ENCODE data around the gene THEM5.
A peak's percentile ranks its signal among the peaks of the same experiment; 100 is the strongest.

THEM5 gene

DNA sequence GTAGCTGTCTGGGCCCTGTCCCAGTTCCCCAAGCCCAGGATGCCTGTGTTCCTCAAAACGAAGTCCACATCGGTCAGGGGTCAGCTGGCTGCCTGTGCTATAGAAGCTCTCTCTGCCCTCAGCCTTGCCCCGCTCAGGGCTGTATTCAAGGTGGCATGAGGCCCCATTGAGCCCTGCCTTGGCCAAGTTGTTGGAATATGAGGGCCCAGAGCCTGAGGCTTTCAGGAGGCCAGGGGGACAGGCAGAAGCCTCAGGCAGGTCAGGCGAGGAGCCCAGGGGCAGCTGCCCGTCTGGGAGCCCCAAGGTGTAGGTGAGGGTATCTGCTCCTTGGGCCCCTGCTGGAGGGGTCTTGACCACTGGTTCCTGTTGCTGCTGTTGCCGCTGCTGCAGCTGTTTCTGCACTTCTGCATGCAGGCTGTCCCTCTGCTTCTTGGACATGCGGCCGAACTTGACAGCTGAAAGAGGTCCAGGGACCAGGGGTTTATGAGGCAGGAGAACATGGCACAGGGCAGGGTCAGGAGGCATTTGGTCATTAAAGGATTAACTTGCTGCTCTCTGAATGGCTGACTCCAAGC, 38.5 kb downstream of the THEM5 start:
- peak overlapping the region; percentile 67 for H2AFZ ChIP-seq (ENCODE audit: low read length)
- no peaks in the 10 kb centered on the region for H3K9me3 ChIP-seq (replicated peaks; ENCODE audit: insufficient read depth, low read length)
- peak overlapping the region; percentile 60 for H3K27ac ChIP-seq (ENCODE audit: low read length)
- H3K4me2 ChIP-seq (ENCODE audit: low read depth, low read length): peak overlapping the region; percentile 68
- no peaks in the 10 kb centered on the region for H3K9me2 ChIP-seq (replicated peaks; ENCODE audit: insufficient read depth, low read length)
- no peak for DNase-seq
- no peaks in the 10 kb centered on the region; the same call in 1 of the 2 replicates for H3F3A ChIP-seq (ENCODE audit: insufficient read depth, low read length)
- peaks cover 41% of the 10 kb centered on the region for H3K4me1 ChIP-seq (ENCODE audit: low read length)
- TF ChIP-seq EZH2phosphoT487 (IDR thresholded peaks at IDR 0.05; ENCODE audit: low read length) (no peak), EZH2 (optimal IDR thresholded peaks at IDR 0.05; ENCODE audit: low read depth, low read length) (no peak)
- TF ChIP-seq, protein P1, sequence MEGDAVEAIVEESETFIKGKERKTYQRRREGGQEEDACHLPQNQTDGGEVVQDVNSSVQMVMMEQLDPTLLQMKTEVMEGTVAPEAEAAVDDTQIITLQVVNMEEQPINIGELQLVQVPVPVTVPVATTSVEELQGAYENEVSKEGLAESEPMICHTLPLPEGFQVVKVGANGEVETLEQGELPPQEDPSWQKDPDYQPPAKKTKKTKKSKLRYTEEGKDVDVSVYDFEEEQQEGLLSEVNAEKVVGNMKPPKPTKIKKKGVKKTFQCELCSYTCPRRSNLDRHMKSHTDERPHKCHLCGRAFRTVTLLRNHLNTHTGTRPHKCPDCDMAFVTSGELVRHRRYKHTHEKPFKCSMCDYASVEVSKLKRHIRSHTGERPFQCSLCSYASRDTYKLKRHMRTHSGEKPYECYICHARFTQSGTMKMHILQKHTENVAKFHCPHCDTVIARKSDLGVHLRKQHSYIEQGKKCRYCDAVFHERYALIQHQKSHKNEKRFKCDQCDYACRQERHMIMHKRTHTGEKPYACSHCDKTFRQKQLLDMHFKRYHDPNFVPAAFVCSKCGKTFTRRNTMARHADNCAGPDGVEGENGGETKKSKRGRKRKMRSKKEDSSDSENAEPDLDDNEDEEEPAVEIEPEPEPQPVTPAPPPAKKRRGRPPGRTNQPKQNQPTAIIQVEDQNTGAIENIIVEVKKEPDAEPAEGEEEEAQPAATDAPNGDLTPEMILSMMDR (IDR thresholded peaks at IDR 0.05; ENCODE audit: low read length): no peak
- H3K9ac ChIP-seq (ENCODE audit: low read length): peak overlapping the region; percentile 57
- H4K20me1 ChIP-seq (ENCODE audit: insufficient read depth, low read length): no peaks in the 10 kb centered on the region
- H3K79me2 ChIP-seq (ENCODE audit: low read length): no peaks in the 10 kb centered on the region
- H3K4me3 ChIP-seq (ENCODE audit: low read length): peak overlapping the region; percentile 7; the same call in 1 of the 2 replicates
- H3K36me3 ChIP-seq (replicated peaks; ENCODE audit: insufficient read depth, low read length): no peaks in the 10 kb centered on the region
- no peaks in the 10 kb centered on the region for H3K27me3 ChIP-seq (replicated peaks; ENCODE audit: insufficient read depth, low read length)

DNA sequence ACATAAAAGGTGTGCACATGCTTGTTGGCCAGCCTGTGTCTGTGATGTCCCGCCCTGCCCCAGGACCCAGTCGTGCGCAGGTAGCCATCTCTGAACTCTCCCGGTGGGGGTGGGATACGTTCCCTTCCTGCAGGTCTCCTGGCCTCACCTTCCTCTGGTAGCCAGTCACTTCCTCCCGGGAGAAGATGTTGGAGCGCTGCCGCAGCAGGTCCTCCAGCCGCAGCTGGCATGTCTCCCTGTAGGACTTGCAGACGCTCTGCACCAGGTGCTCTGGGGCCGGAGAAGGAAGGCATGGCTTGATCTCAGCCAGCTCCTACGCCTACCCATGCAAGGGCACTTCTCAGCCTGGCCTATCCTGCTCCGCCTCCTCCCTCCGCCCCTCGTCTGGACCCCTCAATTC, 39.1 kb downstream of the THEM5 start:
- Histone ChIP-seq H3K4me2 (ENCODE audit: low read depth, low read length) (no peak overlapping the region), H3K27ac (ENCODE audit: low read length) (no peak overlapping the region), H3K9ac (ENCODE audit: low read length) (no peak overlapping the region), H3K9me2 (replicated peaks; ENCODE audit: insufficient read depth, low read length) (no peaks in the 10 kb centered on the region), H3K4me3 (ENCODE audit: low read length) (no peak overlapping the region), H2AFZ (ENCODE audit: low read length) (no peak overlapping the region), H3K9me3 (replicated peaks; ENCODE audit: insufficient read depth, low read length) (no peaks in the 10 kb centered on the region), H3F3A (ENCODE audit: insufficient read depth, low read length) (no peaks in the 10 kb centered on the region; the same call in 1 of the 2 replicates), H3K36me3 (replicated peaks; ENCODE audit: insufficient read depth, low read length) (no peaks in the 10 kb centered on the region), H3K4me1 (ENCODE audit: low read length) (peaks cover 36% of the 10 kb centered on the region), H3K79me2 (ENCODE audit: low read length) (no peaks in the 10 kb centered on the region), H3K27me3 (replicated peaks; ENCODE audit: insufficient read depth, low read length) (no peaks in the 10 kb centered on the region), H4K20me1 (ENCODE audit: insufficient read depth, low read length) (no peaks in the 10 kb centered on the region)
- no peak for TF ChIP-seq EZH2 (optimal IDR thresholded peaks at IDR 0.05; ENCODE audit: low read depth, low read length)
- TF ChIP-seq, protein P1 (IDR thresholded peaks at IDR 0.05; ENCODE audit: low read length): no peak
- TF ChIP-seq EZH2phosphoT487 (IDR thresholded peaks at IDR 0.05; ENCODE audit: low read length): no peak
- no peak for DNase-seq

DNA sequence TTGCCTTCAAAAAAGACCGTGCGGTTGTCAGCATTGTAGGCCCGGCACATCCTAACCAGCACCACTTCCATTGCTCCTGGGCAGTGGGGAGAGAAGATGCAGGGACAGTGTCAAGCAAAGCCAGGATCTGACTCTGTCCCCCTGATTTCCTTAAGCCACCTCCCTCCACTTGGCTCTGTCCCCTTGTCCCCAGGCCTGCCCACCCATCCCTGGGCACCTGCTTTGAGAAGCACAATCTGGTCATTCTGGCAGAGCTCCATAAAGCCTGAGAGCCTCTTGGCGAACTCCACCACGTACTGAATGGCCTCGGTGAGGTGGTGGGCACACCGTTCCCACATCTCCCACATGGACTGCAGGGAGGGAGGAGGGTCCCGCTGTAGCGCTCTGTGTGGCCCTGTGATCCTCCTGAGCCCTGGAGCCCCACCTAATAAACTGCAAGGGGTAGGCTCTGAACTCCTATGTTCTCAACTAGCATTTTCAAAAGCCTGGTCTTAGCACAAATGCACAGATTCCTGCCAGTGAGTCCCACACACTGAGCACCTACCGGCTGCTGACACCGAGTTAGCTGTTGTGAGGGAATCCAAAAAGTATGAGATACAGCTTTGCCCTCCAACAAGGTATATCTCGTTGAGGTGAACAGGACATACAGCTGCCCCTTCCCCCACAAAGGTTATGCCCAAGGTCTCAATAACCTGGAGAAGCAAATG, 40.1 kb downstream of the THEM5 start:
- H2AFZ ChIP-seq (ENCODE audit: low read length): no peak overlapping the region
- peaks cover 36% of the 10 kb centered on the region for H3K4me1 ChIP-seq (ENCODE audit: low read length)
- TF ChIP-seq EZH2 (optimal IDR thresholded peaks at IDR 0.05; ENCODE audit: low read depth, low read length): no peak
- no peak for TF ChIP-seq EZH2phosphoT487 (IDR thresholded peaks at IDR 0.05; ENCODE audit: low read length)
- TF ChIP-seq, protein P1 (IDR thresholded peaks at IDR 0.05; ENCODE audit: low read length): no peak
- no peaks in the 10 kb centered on the region for H3K9me2 ChIP-seq (replicated peaks; ENCODE audit: insufficient read depth, low read length)
- H3K9me3 ChIP-seq (replicated peaks; ENCODE audit: insufficient read depth, low read length): no peaks in the 10 kb centered on the region
- H3F3A ChIP-seq (ENCODE audit: insufficient read depth, low read length): no peaks in the 10 kb centered on the region; the same call in 1 of the 2 replicates
- H3K9ac ChIP-seq (ENCODE audit: low read length): no peak overlapping the region
- no peaks in the 10 kb centered on the region for H3K79me2 ChIP-seq (ENCODE audit: low read length)
- H4K20me1 ChIP-seq (ENCODE audit: insufficient read depth, low read length): no peaks in the 10 kb centered on the region
- H3K4me3 ChIP-seq (ENCODE audit: low read length): no peak overlapping the region
- DNase-seq: no peak
- H3K36me3 ChIP-seq (replicated peaks; ENCODE audit: insufficient read depth, low read length): no peaks in the 10 kb centered on the region
- H3K27me3 ChIP-seq (replicated peaks; ENCODE audit: insufficient read depth, low read length): no peaks in the 10 kb centered on the region
- H3K4me2 ChIP-seq (ENCODE audit: low read depth, low read length): no peak overlapping the region
- H3K27ac ChIP-seq (ENCODE audit: low read length): no peak overlapping the region

Data from MM.1S (cell line).